Measurements from ENCODE around the gene PGC. TPM values are rescaled to one million over a fixed set of nuclear protein-coding genes. Genes with fewer than 3 reads are reported as not detected.

PGC gene
- total and polyA plus RNA-seq, 2 donors (not counting 3 experiments of a cell fraction or from before 2014, with no cell fraction given): not detected

DNA sequence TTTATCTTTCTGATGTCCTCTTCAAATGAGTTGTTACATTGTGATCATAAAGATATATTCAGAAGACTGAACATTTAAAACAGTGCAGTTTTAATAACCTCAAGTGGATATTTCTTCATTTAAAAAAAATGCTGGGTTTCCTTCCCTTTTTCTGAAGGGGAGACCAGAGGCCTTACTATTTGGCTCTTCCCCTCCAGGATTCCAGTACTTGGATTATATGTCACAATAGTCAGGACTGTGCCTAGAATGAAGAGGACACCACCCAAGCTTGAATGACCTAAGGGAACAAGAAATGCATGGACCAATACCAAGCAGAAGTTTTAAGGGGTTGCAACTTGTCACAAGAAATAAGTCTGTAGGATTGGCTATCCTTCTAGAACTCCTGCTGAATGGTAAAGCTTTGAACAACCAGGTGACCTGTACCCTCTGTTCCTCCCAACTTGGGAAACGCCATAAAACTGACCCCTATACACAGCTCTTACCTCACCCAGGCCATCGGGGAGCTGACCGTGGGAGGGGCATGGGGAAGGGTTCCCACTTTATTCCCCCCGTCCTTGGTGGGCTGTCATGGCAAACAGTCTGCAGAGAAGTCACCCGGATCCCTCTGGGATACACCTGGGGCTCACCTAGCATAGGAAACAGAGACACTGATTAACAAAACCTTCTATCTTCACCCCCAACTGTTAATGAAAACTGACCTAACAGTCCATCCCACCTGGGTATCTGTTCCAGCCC, 30.5 kb upstream of the PGC start:
- peaks cover 5 to 7% of the 10 kb centered on the region in 2 experiments for H3K36me3 ChIP-seq (ENCODE audit: control insufficient read depth in 2 of 2, extremely low read depth in 1 of 2, insufficient read depth in 2 of 2, low read length in 2 of 2)
- no peaks in the 10 kb centered on the region for H3K27me3 ChIP-seq (ENCODE audit: control insufficient read depth in 2 of 2, insufficient read depth in 2 of 2, low read length in 2 of 2)
- H3K4me1 ChIP-seq (ENCODE audit: control insufficient read depth, extremely low read depth, insufficient read depth, low read length): peaks cover 18% of the 10 kb centered on the region
- ChIA-PET POLR2A (no interaction called here), CTCF (interaction anchor here (0.9 to 3.0 kb wide), 4 partner anchors 10 to 410 kb away, joined by 3 to 21 read pairs (median 4); partner anchors contain the start of gene TOMM6)
- intact Hi-C loops (cut with micrococcal nuclease) (no loop called here), dilution Hi-C loops (cut with MboI; ENCODE audit: extremely low pct_ligation_motif_present, low sequenced_read_pairs) (no loop called here)
- H4K20me1 ChIP-seq (replicated peaks; ENCODE audit: control insufficient read depth, extremely low read depth, insufficient read depth, low read length): no peaks in the 10 kb centered on the region
- H3K79me2 ChIP-seq (ENCODE audit: control insufficient read depth, insufficient read depth, low read length): no peaks in the 10 kb centered on the region
- H3K9me1 ChIP-seq (replicated peaks; ENCODE audit: control insufficient read depth, extremely low read depth, insufficient read depth, low read length): no peaks in the 10 kb centered on the region
- TF ChIP-seq POLR2A (IDR thresholded peaks at IDR 0.05; ENCODE audit: low read depth, low read length): no peak
- no peak for TF ChIP-seq MYC (IDR thresholded peaks at IDR 0.05; ENCODE audit: low read depth, low read length)
- TF ChIP-seq POLR2AphosphoS5 (IDR thresholded peaks at IDR 0.05; ENCODE audit: insufficient read depth, low read depth, low read length): no peak
- no peak for TF ChIP-seq JUN (IDR thresholded peaks at IDR 0.05; ENCODE audit: borderline replicate concordance, insufficient read depth, insufficient read length, low read depth)
- no peak for TF ChIP-seq EZH2 (IDR thresholded peaks at IDR 0.05; ENCODE audit: borderline replicate concordance, low read depth, low read length, severe bottlenecking)
- no peak for TF ChIP-seq FOS (IDR thresholded peaks at IDR 0.05; ENCODE audit: borderline replicate concordance, insufficient read depth, low read length)
- TF ChIP-seq GATA2 (IDR thresholded peaks at IDR 0.05; ENCODE audit: insufficient read depth, insufficient read length, low read depth, low read length): no peak
- TF ChIP-seq, protein P1, sequence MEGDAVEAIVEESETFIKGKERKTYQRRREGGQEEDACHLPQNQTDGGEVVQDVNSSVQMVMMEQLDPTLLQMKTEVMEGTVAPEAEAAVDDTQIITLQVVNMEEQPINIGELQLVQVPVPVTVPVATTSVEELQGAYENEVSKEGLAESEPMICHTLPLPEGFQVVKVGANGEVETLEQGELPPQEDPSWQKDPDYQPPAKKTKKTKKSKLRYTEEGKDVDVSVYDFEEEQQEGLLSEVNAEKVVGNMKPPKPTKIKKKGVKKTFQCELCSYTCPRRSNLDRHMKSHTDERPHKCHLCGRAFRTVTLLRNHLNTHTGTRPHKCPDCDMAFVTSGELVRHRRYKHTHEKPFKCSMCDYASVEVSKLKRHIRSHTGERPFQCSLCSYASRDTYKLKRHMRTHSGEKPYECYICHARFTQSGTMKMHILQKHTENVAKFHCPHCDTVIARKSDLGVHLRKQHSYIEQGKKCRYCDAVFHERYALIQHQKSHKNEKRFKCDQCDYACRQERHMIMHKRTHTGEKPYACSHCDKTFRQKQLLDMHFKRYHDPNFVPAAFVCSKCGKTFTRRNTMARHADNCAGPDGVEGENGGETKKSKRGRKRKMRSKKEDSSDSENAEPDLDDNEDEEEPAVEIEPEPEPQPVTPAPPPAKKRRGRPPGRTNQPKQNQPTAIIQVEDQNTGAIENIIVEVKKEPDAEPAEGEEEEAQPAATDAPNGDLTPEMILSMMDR (IDR thresholded peaks at IDR 0.05; ENCODE audit: extremely low read depth in 1 of 2, insufficient read depth in 1 of 2, low read depth in 1 of 2, low read length in 2 of 2): no peak
- TF ChIP-seq, protein P2, sequence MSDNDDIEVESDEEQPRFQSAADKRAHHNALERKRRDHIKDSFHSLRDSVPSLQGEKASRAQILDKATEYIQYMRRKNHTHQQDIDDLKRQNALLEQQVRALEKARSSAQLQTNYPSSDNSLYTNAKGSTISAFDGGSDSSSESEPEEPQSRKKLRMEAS (IDR thresholded peaks at IDR 0.05; ENCODE audit: insufficient read depth, insufficient read length): no peak
- H3K9me3 ChIP-seq (replicated peaks; ENCODE audit: control insufficient read depth, insufficient read depth, low read length): no peaks in the 10 kb centered on the region
- no peak overlapping the region for H2AFZ ChIP-seq (ENCODE audit: low read depth, low read length)
- H3K27ac ChIP-seq (ENCODE audit: insufficient read depth, low read depth, low read length): no peak overlapping the region
- DNase-seq (ENCODE audit: low read depth, low spot score): no peak
- FAIRE-seq: no peak
- H3K4me2 ChIP-seq (ENCODE audit: insufficient read depth, low read length): no peak overlapping the region
- no TSS peak for BruUV-seq (replicated peaks)
- H3K9ac ChIP-seq (replicated peaks; ENCODE audit: extremely low read depth, insufficient read depth, low read length): no peak overlapping the region
- no peak overlapping the region for H3K4me3 ChIP-seq (replicated peaks in 1 of 3; ENCODE audit: insufficient read depth in 1 of 3, low read depth in 1 of 3, low read length in 3 of 3)

All from endothelial cell of umbilical vein (primary cell).